ENCODE measurements around the gene TP53I13.

Gene TP53I13

DNA sequence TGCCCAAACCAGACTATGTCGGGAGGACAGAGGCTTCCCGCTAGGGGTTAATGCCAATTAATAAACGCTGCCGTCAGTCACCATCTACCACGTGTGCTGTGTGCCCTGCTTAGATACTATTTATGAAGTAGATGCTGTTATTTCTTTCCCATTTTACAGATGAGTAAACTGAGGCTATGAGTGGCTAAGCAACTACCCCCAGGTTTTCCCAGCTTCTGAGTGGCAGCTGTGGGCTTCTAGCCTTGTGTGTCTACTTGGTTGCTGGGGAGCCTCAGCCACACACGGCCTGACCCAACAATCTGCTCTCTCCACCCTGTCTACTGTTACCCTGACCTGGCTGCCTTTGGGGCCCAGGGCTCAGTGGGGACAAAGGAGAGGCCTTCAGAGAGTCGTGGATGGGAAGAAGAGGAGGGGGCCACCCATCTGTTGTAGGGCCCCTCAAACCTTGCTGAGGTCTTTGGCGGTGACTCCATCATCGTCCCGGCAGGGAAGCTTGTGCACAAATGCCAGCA is 13.8 kb downstream of the TP53I13 start:
- no peak for DNase-seq

DNA sequence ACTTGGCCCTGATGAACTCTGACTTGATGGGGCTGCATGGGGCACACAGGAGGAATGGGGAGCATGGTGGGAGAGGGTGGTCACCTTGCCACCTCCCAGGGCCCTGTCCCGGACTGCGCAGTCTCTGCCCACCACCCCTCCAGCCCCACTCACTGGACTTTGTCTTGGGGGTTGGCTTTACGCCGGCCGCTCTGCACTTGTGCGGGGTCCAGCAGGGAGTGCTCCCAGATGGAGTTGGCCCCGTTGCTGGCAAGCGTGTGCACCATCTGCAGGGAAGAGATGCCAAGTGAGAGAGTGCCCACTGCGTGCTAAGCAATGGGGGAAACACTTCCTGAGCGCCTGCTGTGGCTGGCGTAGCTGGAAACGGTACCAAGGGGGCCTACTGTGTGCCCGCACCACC is 14.3 kb downstream of the TP53I13 start:
- no peak for DNase-seq

GRCh38 chr17:29583324-29584248 is 15.1 kb downstream of the TP53I13 start:
- DNase-seq: no peak

GRCh38 chr17:29584452-29585079 is 16.1 kb downstream of the TP53I13 start:
- DNase-seq: no peak

DNA sequence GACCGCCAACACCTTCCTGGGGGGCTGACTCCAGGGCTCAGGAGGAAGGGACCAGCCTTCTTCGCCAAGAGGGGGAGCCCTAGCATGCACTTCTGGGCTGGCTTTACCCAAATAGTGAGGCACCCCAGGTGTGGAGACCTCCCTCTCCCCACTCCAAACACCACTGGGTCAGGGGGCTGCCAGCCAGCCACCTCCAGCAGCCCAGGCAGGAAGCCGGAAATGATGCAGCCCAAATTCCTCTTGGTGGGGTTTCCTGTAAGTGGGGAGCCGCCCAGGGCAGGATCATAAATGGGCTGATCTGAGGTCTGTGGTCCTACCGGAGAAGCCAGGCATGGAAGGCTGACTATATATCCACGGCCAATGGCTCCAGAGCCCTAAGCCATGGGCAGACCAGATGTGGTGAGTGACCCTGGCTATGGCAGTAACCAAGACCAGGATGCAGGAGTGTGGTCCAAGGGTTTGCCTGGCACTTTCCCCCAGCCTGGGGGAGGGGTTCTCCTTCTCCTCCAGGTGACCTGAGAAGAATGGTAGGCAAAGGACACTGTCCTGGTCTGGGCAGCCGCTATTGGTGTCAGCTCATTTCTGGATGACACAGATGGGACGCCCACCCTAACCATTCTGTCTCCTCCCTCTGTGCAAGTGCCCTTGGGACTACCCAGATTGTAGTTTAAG is 16.7 kb downstream of the TP53I13 start:
- no peak for DNase-seq

DNA sequence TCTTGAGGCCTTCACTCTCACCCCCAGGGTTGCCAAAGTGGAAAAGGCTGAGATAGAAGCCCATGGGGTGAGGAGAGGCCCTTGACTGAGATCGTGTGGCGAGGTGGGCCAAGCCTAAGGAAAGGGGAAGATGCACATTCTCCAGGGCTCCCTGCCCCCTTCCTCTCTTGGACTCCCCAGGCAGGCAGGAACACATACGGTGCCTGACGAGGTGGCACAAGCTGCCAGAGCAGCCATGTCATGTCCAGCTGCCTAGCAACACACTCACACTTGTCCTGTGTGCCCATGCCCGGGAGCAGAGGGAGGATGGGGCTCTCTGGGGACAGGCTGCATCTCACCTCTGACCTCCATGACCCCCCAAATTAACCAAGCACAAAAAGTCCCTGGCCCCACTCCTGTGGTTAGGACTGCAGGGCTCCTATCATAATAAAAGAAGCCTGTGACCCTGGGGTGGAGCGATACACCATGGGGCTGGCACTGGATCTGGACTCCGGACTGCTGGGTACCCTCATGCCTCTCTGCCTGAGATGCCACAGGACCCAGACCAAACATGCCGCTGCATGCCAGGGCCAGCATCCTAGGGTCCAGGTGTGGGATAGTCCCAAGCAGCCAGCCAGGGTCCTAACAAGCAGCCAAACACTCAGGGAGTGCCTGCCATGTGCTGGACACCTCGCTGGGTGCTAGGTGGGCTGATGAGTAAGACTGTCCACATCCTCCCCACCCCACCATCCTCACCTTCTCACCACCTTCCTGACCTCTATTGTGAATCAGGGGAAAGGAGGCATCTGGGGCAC is 18.4 kb downstream of the TP53I13 start:
- DNase-seq: no peak

DNA sequence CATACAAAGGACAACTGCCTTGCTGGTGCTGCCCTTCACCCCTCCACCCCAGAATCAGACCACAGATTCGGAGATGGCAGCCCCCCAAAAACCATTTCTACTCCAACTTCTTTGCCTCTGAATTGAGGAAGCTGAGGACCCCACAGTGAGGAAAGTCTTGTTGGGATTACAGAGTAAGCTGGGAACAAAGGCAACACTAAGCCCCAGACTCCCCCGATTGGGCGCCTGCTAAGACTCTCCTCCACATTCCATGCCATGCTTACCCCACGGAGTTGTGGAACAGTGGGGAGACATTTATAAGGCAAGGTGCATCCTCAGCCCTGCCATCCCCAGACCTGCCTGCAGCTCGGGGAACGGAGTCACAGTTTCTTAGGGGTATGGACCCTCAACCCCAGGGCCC is 19.1 kb downstream of the TP53I13 start:
- DNase-seq: no peak

- DNase-seq: no peak
Observed at GRCh38 chr17:29588017-29588561, 19.6 kb downstream of the TP53I13 start.

GRCh38 chr17:29588562-29589411 is 20.3 kb downstream of the TP53I13 start:
- DNase-seq: no peak

DNA sequence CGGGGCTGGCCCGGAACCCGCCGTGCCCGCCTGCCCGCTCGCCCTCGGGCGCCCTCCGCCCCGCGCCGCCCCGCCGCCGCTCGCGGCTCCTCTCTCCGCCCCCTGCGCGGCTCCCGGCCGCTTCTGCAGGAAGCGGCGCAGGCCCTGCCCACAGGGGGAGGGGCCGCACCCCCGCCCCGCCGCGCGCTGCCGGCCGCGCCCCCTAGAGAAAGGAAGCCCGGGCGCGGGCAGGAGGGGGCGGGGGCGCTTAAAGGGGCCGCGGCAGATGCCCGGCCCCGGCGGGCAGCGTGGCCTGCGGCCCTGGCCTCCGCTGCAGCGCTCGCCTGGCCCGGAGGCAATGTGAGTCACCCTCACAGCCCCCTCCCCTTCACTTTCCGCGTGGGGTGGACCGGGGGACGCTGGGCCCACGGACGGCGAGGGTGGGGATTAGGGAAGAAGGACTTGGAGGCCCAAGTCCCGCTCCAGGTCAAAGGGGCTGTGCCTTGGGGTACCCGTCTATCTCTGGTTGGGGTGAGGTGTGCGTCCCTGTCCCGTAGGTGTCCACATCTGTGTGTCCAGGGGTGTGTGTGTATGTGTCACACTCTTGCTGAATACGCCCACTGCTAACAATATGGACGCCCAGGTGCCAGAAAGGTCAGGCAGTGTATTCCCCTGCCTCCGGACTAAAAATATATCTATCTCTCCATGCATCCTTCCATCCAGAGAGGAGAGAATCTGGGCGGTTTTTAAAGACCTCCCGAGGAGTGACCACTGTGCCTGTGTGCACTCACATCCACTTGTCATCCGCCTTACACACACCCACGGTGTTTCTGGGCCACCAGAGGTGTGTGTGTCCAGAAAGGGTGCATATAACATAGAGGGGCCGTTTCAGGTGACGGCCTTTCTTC is 21.3 kb downstream of the TP53I13 start, which contains the start of gene GIT1:
Gene GIT1 (minus strand): TSS at position 125 of the 887 bp plus-strand sequence. CDS start 270 bp downstream, outside the sequence.
- peak; percentile 60 for DNase-seq

GRCh38 chr17:29590411-29591145 is 22.1 kb downstream of the TP53I13 start:
- DNase-seq: no peak

DNA sequence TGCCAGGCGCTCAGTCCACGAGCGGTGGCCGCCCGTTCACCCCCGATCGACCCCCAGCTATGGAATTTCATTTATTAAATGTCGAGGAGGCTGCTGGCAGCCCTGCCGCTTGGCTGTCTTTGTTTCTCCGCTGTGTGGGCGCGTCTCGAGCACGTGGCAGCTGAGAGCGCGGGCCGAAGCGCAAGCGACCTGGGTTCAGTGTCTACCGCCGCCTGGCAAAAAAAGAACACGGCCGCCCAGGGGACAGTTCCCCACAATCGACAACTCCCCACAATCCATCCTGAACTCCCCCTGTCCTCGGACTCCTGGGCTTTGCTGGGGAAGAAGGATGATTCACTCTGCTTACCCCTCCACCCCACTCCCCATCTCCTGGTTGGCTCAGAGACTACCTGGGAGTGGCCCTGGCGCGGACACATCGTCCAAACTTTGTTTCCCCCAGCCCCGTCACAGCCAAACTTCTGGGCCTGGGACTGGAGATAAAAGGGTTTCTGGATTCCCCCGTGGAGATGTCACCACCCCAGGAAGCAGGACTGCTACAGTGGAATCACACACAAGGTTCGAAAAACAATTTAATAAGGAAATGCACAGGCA is 22.7 kb downstream of the TP53I13 start:
- no peak for DNase-seq

GRCh38 chr17:29591737-29592608 is 23.5 kb downstream of the TP53I13 start:
- peak; percentile 63 for DNase-seq

GRCh38 chr17:29592850-29593551 is 24.5 kb downstream of the TP53I13 start, which contains the start of gene ANKRD13B:
Gene ANKRD13B, plus strand, starts transcription at chr17:29593132. Its CDS starts 490 bp downstream, at chr17:29593622.
- DNase-seq: no peak

- DNase-seq: peak; percentile 5
Observed at GRCh38 chr17:29593591-29594518, 25.4 kb downstream of the TP53I13 start.

DNA sequence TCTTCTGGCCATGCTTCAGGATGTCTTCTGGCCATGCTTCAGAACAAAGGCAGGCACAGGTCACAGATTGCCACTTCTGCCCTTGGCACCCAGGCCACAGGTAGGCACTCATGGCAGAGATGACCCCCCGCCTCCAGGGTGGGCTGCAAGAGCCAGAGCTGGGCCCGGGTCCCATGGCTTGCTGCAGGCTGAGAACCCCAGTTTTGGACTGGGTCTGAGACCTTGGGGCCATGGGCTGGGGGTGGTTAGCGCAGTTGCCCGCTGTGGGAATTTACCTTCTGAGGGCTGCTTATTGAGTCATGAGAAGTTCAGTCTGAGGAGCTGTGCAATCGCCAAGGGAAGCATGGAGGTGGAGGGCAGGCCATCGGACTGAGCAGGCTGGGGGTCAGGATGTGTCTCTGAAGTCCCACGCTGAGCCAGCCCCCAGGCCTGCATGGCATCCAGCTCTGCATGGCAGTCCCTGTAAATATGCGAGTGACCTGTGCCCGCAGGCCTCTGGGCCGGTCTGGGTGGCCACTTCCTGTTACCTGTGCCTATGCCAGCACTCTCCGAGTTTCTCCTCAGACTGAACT is 26.1 kb downstream of the TP53I13 start:
- DNase-seq: no peak

All from KG1 (cell line).